ENCODE data around the gene ITGA11. TPM values are rescaled to one million over a fixed set of nuclear protein-coding genes. Genes with fewer than 3 reads are reported as not detected.
A peak's percentile ranks its signal among the peaks of the same experiment; 100 is the strongest.

The ITGA11 gene
- total RNA-seq, 5 donors from 2014 or later (not counting 1 experiment from before 2014, with no cell fraction given) = 0.07 to 0.95 (median 0.18) TPM; not detected in 2

- DNase-seq = peak in 18 of 35 experiments; percentile 9 to 75 (median 30)
Observed at GRCh38 chr15:68252925-68253534, 178.9 kb downstream of the ITGA11 start.

GRCh38 chr15:68249058-68249713 is 182.8 kb downstream of the ITGA11 start:
- Histone ChIP-seq H3K27ac (ENCODE audit: low read length) (no peak overlapping the region), H3K4me3 (ENCODE audit: control insufficient read depth in 1 of 2, extremely low read depth in 1 of 2, low read length in 1 of 2) (no peak overlapping the region), H3K27me3 (replicated peaks in 1 of 2; ENCODE audit: control insufficient read depth in 2 of 2, extremely low read depth in 1 of 2, insufficient read depth in 2 of 2, low read length in 1 of 2) (peaks cover 0 to under 1% of the 10 kb centered on the region in 2 experiments), H3K36me3 (ENCODE audit: control insufficient read depth in 2 of 2, extremely low read depth in 1 of 2, insufficient read depth in 1 of 2, low read length in 1 of 2) (no peaks in the 10 kb centered on the region), H3K9me3 (no peaks in the 10 kb centered on the region), H3K4me1 (ENCODE audit: control insufficient read depth in 1 of 2, extremely low read depth in 1 of 2, insufficient read depth in 2 of 2, low read length in 2 of 2) (no peaks in the 10 kb centered on the region)
- Mint-ChIP-seq H3K27me3 (peaks cover 13 to 14% of the 10 kb centered on the region in 2 donors), H3K4me1 (peaks cover 0 to 6% (median 0%) of the 10 kb centered on the region in 3 donors), H3K9me3 (peaks cover 0 to 8% (median 6%) of the 10 kb centered on the region in 3 donors), H3K27ac (no peak overlapping the region), H3K4me3 (no peak overlapping the region), H3K36me3 (peaks cover 4% of the 10 kb centered on the region)
- no CpG with 5 or more reads among the region's 3 CpGs for WGBS (ENCODE audit: insufficient coverage)
- POLR2A ChIA-PET = no interaction called here
- ATAC-seq (replicated peaks in 1 of 4) (no peak), DNase-seq (no peak)
- CTCF ChIA-PET = interaction anchor here in 1 of 2 donors (0.6 kb wide), 1 partner anchor 10 kb away, joined by 3 read pairs; no protein-coding TSS in a partner anchor

More at GRCh38 chr15:68252925-68253534, 178.9 kb downstream of the ITGA11 start:
- no peaks in the 10 kb centered on the region for H3K36me3 ChIP-seq (ENCODE audit: control insufficient read depth in 2 of 2, extremely low read depth in 1 of 2, insufficient read depth in 1 of 2, low read length in 1 of 2)
- H3K36me3 Mint-ChIP-seq = no peaks in the 10 kb centered on the region
- no peak overlapping the region for H3K4me3 ChIP-seq (ENCODE audit: control insufficient read depth in 1 of 2, extremely low read depth in 1 of 2, low read length in 1 of 2)
- H3K4me1 Mint-ChIP-seq = peaks cover 0 to 14% (median 4%) of the 10 kb centered on the region in 3 donors
- peaks cover 0 to 14% of the 10 kb centered on the region in 2 experiments for H3K4me1 ChIP-seq (ENCODE audit: control insufficient read depth in 1 of 2, extremely low read depth in 1 of 2, insufficient read depth in 2 of 2, low read length in 2 of 2)
- H3K27me3 ChIP-seq (replicated peaks in 1 of 2; ENCODE audit: control insufficient read depth in 2 of 2, extremely low read depth in 1 of 2, insufficient read depth in 2 of 2, low read length in 1 of 2) = peaks cover 0 to 19% of the 10 kb centered on the region in 2 experiments
- peak; percentile 45 to 67 (median 57) for ATAC-seq (replicated peaks in 1 of 4)
- no peak overlapping the region for H3K4me3 Mint-ChIP-seq
- H3K9me3 Mint-ChIP-seq = no peaks in the 10 kb centered on the region
- H3K27ac Mint-ChIP-seq = peak overlapping the region in 1 of 2 donors; percentile 8
- no CpG with 5 or more reads among the region's 7 CpGs for WGBS (ENCODE audit: insufficient coverage)
- peaks cover 3 to 10% of the 10 kb centered on the region in 2 donors for H3K27me3 Mint-ChIP-seq
- H3K9me3 ChIP-seq = no peaks in the 10 kb centered on the region
- CTCF ChIA-PET = interaction anchor here (0.7 to 2.6 kb wide), 10 partner anchors 10 to 672 kb away, joined by 3 to 29 read pairs (median 6); partner anchors contain the start of gene FEM1B (in 1 of the 2)
- H3K27ac ChIP-seq (ENCODE audit: low read length) = no peak overlapping the region
- POLR2A ChIA-PET = interaction anchor here in 1 of 2 donors (0.6 kb wide), 2 partner anchors 25 to 39 kb away, joined by 3 to 4 read pairs; partner anchors contain the start of gene FEM1B

Other genes starting within 250 kb of the ITGA11 start
- gene CALML4, start 226.8 kb downstream of the ITGA11 start, total RNA-seq = 1 to 10 TPM; 2.4 to 5.4 (median 3.3) TPM
- 10 to 100 TPM; 15.4 to 24.0 (median 17.9) TPM for gene CLN6, start 202.4 kb downstream of the ITGA11 start, total RNA-seq
- 10 to 100 TPM; 36.9 to 75.8 (median 55.3) TPM for gene FEM1B, start 154.4 kb downstream of the ITGA11 start, total RNA-seq
- gene CORO2B, start 146.8 kb upstream of the ITGA11 start, total RNA-seq = under 1 TPM in 3 of 5 donors, not detected in 2; 0.06 to 0.39 (median 0.09) TPM